HG02642 (cell line): ENCODE data around the gene EHMT1.
"Not testable (repeated sequence)": the region's sequence is repeated elsewhere in the genome, so short reads cannot be mapped to it uniquely, and the experiment has no call there.

ENCODE experiments used
- ATAC-seq: cut with Tn5 transposase; IDR thresholded peaks from one replicate; pipeline ENCODE4 v1.9.1; 2021; ENCODE audit warnings: mild to moderate bottlenecking; ENCODE audit not compliant: unreplicated experiment, poor library complexity

Gene EHMT1

GRCh38 chr9:137795156-137795666, 176.4 kb downstream of the EHMT1 start:
- ATAC-seq = no peak

DNA sequence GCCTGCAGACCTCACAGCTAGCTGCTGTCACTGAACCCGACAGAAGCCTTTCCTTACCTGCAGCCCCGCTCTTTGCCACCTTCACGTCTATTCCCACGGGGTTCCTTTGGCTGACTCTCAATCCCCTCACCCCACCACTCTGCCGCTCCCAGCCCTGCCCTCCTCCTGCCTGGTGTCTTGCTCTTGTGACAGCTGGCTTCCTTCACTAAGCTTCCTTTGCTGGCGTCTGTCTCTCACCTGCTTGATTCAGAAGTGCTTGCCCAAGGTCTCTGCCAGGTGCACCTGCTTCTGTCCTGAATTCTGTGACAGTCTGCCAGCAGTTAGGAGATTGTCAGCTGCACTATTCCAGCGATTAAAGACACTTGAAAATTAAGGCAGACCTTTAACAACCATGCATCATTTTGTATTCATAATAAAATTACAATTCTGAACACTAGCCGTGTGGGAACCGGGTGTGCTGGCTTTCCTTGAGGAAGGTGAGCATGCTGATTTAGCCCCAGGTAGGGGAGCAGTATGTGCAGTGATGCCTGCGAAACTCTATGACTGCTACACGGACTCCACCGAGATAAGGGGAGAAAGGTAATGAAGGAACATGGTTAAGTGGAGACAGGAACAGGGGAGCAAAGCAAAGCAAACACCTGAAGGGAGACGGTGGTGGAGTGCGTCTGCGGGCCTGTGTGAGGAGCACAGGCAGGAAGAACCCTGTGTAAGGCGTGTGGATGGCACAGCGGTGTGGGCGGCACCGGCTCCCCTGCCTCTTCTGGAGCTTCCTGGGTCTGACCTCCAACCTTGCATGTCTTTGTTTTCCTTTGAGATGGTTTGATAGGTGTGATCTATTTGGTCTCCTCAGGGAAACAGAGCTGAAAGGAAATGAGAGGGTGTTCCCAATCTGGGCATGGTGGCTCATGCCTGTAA, 178.7 kb downstream of the EHMT1 start:
- ATAC-seq = no peak

DNA sequence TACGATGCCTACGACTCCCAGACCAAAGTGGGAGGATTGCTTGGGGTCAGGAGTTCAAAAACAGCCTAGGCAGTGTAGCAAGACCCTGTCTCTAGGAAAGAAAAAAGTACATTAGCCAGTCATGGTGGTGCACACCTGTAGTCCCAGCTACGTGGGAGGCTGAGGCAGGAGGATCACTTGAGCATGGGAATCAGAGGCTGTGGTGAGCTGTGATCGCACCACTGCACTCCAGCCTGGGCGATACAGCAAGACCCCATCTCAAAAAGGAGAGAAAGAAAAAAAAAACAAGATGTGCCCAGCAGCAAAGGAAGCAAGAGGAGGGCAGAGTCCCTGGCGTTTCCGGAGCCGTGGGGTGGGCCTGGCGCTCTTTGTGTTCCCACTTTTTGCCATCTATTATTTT, 179.3 kb downstream of the EHMT1 start:
- ATAC-seq = no peak

DNA sequence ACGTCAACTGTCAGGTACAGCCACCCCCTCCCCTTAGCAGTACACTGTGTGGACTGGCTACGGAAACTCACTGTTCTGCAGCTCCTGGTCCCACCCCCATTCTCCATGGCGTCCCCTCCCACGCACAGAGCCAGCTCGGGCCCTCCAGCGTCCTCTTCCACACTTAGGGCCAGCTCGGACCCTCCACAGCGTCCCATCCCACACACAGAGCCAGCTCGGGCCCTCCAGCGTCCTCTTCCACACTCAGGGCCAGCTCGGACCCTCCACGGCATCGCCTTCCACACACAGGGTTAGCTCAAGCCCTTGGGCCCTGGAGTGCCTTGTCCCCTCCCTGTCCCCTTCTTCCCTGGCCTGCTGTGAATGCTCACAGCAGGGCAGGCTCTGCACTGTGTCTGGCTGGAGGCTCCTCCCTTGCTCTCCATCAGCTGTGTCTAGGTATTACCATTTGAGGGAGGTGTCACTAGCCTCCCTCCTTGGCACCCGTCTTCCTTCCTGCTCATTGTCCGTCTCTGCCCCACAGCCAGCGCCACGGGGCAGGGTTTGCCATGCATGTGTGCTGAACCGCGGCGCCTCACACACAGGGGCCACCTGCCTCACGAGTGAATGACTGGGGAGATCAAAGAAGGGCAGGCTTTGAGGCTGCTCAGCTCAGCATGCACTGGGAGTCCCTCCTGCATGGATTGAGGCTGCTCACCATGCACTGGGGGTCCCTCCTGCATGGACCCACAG, 180.3 kb downstream of the EHMT1 start:
- ATAC-seq = no peak

- ATAC-seq = no peak
Observed at GRCh38 chr9:137799630-137799983, 180.8 kb downstream of the EHMT1 start.

GRCh38 chr9:137800196-137801022, 181.6 kb downstream of the EHMT1 start:
- ATAC-seq = no peak

DNA sequence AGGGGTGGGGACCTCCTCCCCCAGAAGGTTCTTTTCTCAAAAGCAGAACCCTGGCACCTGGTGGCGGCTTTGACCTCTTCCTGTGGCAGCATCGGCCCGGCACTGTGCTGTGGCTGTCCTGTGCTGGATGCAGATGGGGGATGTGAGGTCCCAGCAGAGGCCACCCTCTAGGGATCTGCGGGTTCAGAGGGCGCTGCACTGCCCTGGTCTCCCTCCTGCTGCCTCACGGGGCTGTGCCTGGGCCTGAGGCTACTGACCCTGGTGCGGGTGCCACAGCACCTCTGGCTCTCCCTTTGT, 182.2 kb downstream of the EHMT1 start:
- ATAC-seq = no peak

GRCh38 chr9:137802021-137802420, 183.2 kb downstream of the EHMT1 start:
- no peak for ATAC-seq

DNA sequence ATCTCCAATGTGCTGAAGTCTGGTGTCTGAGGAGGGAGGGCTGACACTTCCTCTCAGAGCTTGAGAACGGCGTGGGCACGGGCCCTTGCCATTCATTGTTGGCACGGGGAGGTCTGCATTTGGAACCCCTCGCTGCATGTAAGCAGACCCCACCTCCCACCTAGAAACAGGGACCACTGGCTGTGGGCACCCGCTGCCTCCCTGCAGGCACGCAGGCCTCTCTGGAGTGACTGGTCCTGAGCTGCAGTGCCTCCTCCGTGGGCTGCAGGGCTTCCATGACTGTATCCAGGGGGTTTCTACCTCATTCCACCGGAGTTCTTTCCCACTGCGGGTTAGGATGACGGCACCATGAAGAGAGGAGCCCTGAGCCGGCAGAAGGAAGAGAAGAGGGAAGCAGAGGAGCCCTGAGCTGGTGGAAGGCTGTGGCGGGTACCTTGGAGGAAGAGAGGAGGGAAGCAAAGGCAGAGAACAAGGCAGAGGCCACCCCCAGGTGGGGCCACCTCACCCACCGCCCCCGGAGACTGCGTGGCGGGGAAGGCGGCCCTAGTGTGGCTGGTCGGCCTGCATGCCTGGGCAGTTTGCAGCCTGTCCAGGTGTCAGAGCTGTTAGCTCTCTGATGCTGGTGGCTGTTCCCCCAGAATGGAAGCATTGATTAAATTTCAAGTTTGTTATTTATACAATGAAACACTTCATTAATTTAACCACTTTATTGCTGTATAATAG, 183.9 kb downstream of the EHMT1 start:
- no peak for ATAC-seq

GRCh38 chr9:137804908-137805630, 186.3 kb downstream of the EHMT1 start:
- no peak for ATAC-seq

DNA sequence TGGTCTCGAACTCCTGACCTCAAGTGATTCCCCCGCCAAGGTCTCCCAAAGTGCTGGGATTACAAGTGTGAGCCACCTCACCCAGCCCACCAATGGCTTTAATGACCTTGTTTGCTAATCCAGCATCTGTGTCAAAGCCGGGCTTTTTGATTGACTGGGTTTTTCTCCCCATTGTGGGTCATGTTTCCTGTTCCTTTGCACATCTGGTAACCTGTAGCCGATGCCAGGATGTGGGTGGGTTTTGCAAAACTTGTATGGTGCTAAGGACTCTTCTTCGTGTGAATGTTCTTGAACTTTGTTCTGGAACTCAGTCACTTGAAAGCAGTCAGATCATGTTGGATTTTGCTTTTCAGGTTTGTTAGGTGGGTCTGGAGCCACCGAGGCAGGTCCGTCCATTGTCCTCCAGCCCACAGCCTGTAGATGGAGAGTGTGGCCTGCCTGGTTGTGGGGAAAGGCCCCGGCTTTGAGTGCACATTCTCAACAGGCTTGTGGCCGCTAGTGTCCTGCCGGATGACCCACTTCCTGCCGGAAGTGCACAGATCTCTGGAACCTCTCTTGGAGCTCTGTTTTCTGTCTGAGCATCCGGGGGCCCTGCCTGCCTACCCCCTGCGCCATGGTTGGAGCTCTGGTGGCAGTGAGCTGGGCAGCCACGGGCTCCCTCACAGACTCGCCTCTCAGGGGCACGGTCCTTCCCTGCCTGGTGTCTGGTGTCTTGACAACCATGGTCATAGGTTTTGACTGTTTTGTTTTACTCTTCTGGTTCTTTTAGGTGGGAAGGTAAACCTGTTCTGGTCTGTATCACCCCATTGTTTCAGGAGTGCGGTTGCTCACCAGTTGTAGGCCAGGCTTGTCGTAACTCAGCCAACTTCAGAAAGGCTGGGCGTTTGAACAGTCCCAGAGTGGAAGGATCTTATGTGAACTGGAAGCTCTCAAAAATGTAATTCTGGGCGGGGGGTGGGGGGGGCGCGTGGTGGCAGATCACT, 189.2 kb downstream of the EHMT1 start:
- ATAC-seq = no peak

DNA sequence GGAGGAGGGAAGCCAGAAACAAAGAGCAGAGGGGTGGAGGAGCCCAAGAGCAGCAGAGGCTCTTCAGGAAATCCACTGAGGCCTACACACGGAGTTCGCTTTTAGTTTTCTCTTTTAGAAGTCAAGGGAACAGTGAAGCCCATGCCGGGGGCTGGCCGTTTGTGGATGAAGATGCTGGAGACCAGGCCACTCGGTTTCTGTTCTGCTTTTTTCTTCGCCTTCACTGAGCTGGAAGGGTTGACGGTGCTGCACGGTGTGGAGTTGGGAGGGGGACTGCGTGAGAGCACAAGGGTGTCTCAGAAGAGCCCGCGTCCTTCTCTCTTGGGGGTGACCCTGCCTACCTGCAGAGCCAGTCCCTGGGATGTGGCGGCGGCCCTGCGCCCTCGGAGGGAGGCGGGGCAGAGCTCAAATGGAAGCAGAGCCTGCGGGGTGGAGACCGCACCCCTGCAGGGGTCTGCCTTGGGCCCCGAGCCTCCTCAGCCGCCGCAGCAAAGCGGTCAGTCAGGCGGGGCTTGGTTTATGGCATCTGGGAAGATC, 190.3 kb downstream of the EHMT1 start:
- ATAC-seq = no peak

- not testable (repeated sequence) for ATAC-seq
Observed at GRCh38 chr9:137809726-137810450, 191.1 kb downstream of the EHMT1 start.

GRCh38 chr9:137811283-137811870, 192.6 kb downstream of the EHMT1 start:
- no peak for ATAC-seq

DNA sequence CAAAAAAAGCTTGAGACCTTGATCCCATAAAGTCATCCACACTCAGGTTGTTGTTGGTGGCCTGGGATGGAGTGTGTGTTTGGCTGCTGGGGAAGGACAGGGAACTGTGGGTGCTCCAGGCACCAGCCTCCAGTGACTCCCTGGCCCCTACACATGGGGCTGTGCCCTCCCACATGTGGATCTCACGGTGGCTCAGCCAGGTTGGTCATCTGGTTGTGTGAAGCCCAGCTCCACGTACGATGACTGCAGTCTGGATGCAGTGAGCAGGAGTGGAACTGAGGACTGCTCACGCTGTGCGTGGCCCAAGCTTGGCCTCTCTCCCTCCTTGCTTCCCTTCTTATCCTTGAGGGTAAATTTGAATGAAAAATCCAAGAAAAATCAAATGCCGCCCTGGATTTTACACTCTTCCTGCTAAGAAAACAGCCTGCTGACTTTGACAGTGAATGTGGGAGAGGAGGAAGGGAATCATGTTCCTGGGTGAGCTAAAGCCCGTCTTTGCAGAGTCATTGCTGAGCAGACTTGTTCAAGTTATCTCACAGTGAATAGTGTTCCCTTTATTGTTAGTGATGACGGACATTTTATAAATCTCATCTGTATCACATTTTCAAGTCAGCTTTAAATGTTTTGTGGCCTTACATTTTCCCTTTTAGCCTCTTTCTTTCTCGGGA, 193.7 kb downstream of the EHMT1 start:
- no peak for ATAC-seq

DNA sequence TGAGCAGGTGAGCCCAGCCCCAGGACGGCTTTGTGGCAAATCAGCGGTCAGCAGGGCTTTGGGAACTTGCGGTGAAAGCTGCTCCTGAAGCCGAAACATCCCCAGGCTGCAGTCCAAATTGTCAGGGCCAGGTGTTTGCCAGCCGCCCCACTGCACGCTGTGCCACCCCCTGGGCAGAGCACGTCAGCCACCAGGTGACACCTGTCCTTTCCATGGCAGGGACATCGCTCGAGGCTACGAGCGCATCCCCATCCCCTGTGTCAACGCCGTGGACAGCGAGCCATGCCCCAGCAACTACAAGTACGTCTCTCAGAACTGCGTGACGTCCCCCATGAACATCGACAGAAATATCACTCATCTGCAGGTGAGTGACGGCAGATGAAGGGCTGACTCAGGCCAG, 194.4 kb downstream of the EHMT1 start:
- ATAC-seq = no peak
